SH-SY5Y (cell line): ENCODE results near the gene GMDS.

Source experiments
- GATA2 ChIP-seq: IDR thresholded peaks from 2 replicates; pipeline ENCODE4 v1.6.1; 2011; ENCODE audit warnings: mild to moderate bottlenecking, low read depth, low read length
- GATA3 ChIP-seq: IDR thresholded peaks from 2 replicates; pipeline ENCODE4 v1.6.1; 2011; ENCODE audit warnings: low read depth, mild to moderate bottlenecking, low read length, moderate library complexity

DNA sequence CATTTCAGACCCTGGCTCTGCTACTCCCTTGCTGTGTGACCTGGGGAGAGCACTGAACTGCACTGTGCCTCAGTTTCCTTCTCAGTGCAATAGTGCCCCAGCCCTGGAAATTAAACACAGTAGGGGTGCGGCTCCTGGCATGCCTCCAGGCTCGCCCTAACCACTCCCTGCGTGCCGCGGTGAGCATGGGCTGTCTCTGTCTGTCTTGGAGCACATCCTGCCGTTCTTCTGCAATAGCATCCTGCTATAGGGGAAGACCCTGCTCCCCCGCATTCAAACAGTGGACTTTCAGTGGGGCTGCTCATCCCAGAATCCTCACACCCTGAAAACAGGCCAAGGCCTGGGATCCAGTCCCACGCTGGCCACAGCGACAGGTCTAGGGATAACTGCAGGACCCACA is 506.2 kb downstream of the GMDS start:
- TF ChIP-seq GATA2 (no peak), GATA3 (no peak)
